Esophagus squamous epithelium (tissue), 4 donors: ENCODE results near the gene BACH2.
"Not testable (repeated sequence)": the region's sequence is repeated elsewhere in the genome, so short reads cannot be mapped to it uniquely, and the experiment has no call there.

Experiments
- POLR2A ChIP-seq, 4 donors: fragments of 450-650 bp; IDR thresholded peaks; one replicate each; pipeline ENCODE4 v1.6.1; 2017; ENCODE audit warnings: antibody characterized with exemption in 4 of 4, mild to moderate bottlenecking in 4 of 4, moderate library complexity in 3 of 4
- TF ChIP-seq, protein P1 (sequence below), 6 experiments: fragments of 450-650 bp in 4 of 6; fragments of 200-600 bp in 2 of 6; sonication (generic) in 2 of 6; IDR thresholded peaks; one replicate each; pipeline ENCODE4 v1.5.1; 2016 to 2019; ENCODE audit warnings: antibody characterized with exemption in 6 of 6, mild to moderate bottlenecking in 4 of 6, moderate library complexity in 4 of 6

DNA sequence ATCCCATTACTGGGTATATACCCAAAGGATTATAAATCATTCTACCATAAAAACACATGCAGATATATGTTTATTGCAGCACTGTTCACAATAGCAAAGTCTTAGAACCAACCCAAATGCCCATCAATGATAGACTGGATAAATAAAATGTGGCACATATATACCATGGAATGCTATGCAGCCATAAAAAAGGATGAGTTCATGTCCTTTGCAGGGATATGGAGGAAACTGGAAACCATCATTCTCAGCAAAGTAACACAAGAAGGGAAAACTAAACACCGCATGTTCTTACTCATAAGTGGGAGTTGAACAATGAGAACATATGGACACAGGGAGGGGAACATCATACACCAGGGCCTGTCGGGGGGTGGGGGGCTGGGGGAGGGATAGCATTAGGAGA is 88.0 kb downstream of the BACH2 start:
- TF ChIP-seq, protein P1, sequence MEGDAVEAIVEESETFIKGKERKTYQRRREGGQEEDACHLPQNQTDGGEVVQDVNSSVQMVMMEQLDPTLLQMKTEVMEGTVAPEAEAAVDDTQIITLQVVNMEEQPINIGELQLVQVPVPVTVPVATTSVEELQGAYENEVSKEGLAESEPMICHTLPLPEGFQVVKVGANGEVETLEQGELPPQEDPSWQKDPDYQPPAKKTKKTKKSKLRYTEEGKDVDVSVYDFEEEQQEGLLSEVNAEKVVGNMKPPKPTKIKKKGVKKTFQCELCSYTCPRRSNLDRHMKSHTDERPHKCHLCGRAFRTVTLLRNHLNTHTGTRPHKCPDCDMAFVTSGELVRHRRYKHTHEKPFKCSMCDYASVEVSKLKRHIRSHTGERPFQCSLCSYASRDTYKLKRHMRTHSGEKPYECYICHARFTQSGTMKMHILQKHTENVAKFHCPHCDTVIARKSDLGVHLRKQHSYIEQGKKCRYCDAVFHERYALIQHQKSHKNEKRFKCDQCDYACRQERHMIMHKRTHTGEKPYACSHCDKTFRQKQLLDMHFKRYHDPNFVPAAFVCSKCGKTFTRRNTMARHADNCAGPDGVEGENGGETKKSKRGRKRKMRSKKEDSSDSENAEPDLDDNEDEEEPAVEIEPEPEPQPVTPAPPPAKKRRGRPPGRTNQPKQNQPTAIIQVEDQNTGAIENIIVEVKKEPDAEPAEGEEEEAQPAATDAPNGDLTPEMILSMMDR (IDR thresholded peaks at IDR 0.05): not testable (repeated sequence)
- not testable (repeated sequence) for TF ChIP-seq POLR2A (IDR thresholded peaks at IDR 0.05)
